SJCRH30 (cell line): ENCODE measurements around the gene JAZF1. TPM values are rescaled to one million over a fixed set of nuclear protein-coding genes. Genes with fewer than 3 reads are reported as not detected.
A peak's percentile ranks its signal among the peaks of the same experiment; 100 is the strongest.

ENCODE experiments used
- DNase-seq, 2 experiments: peaks; one replicate each; pipeline ENCODE4 v3.0.0-alpha.2; 2015 to 2020
- H3K27ac ChIP-seq: fragments of 250-450 bp; sonication (Bioruptor Pico); 2 replicates; pipeline ENCODE4 v1.5.1; 2020; ENCODE audit warnings: mild to moderate bottlenecking, moderate library complexity
- H3K27me3 ChIP-seq: fragments of 250-450 bp; sonication (Bioruptor Pico); 2 replicates; pipeline ENCODE4 v1.5.1; 2020; ENCODE audit warnings: mild to moderate bottlenecking, moderate library complexity
- H3K36me3 ChIP-seq: fragments of 250-450 bp; sonication (Bioruptor Pico); 2 replicates; pipeline ENCODE4 v1.5.1; 2020; ENCODE audit warnings: mild to moderate bottlenecking, moderate library complexity
- H3K4me1 ChIP-seq: fragments of 250-450 bp; sonication (Bioruptor Pico); 2 replicates; pipeline ENCODE4 v1.5.1; 2020; ENCODE audit warnings: mild to moderate bottlenecking, moderate library complexity
- H3K4me3 ChIP-seq: fragments of 250-450 bp; sonication (Bioruptor Pico); 2 replicates; pipeline ENCODE4 v1.5.1; 2020; ENCODE audit warnings: mild to moderate bottlenecking, moderate library complexity
- H3K9me3 ChIP-seq: fragments of 250-450 bp; sonication (Bioruptor Pico); replicated peaks from 2 replicates; pipeline ENCODE4 v1.5.1; 2020; ENCODE audit warnings: mild to moderate bottlenecking, moderate library complexity
- total RNA-seq: library from RNA; depleted of rRNA; stranded (reverse); fragments of >200 nt; shearing (Covaris generic); gene quantifications from 2 replicates; pipeline ENCODE4 v1.2.3, GENCODE V29; 2014

Gene JAZF1
- total RNA-seq, 1 experiment from 2014 or later: 10.5 TPM

DNA sequence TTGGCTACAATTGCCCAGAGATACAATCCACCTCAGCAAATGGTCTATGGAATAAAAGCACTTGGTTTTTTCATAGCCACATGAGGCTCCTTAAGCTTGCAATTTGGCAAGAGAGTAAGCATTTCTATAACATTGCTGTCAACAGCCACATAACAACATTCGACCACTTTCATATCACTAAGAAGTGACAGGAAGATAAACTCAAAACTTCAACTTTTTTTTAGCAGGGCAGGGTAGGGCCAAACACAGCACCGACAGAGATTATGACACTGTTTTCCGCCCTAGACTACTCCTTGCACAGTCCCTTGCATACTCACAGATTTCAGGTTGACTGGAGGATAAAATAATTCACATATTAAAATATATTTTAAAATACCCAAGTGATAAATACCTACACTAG lies 185.4 kb downstream of the JAZF1 start:
- no peak overlapping the region for H3K4me3 ChIP-seq
- DNase-seq: no peak
- H3K27ac ChIP-seq: no peak overlapping the region
- H3K4me1 ChIP-seq: peaks cover 8% of the 10 kb centered on the region; the same call in 1 of the 2 replicates
- no peaks in the 10 kb centered on the region for H3K27me3 ChIP-seq
- H3K36me3 ChIP-seq: no peaks in the 10 kb centered on the region
- H3K9me3 ChIP-seq: no peaks in the 10 kb centered on the region

- Histone ChIP-seq H3K27ac (no peak overlapping the region), H3K27me3 (no peaks in the 10 kb centered on the region), H3K36me3 (no peaks in the 10 kb centered on the region), H3K9me3 (no peaks in the 10 kb centered on the region), H3K4me1 (peaks cover 8% of the 10 kb centered on the region; the same call in 1 of the 2 replicates), H3K4me3 (no peak overlapping the region)
- peak in 1 of 2 experiments; percentile 51 for DNase-seq
Measured at GRCh38 chr7:27994639-27995038, 186.0 kb downstream of the JAZF1 start.

DNA sequence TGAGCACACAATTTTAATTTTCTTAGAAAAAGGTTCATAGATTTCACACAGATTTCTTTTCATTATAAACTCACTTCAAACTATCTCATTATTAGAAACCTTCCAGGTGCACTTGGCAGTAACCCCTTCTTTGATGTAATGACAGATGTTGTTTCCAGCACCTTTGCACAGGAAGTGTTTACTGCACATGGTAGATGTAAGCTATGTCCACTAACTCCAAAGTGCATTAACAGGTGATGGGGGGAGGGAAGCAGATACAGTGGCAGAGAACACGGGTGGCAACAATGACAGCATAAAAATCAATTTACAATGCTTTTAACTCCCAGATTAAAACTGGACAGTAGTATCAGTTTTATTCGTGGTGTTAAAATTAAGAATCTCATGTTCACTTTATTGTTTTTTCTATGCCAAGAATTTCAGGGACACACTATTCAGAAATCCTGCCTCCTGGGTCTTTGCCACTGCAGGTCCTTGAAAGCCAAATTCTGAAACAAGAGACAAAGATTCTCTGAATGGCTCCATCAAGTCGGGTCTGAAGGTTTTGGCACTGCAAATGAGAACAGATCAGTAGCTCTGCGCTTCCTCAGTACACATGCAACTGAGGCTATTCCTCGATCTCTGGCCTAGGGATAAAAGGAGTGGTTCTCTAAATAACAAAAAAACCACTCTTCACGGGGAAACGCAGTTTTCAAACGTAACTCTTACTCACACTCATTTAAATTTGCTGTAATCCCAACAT lies 187.7 kb downstream of the JAZF1 start:
- no peaks in the 10 kb centered on the region for H3K27me3 ChIP-seq
- H3K4me1 ChIP-seq: peaks cover 8% of the 10 kb centered on the region; the same call in 1 of the 2 replicates
- DNase-seq: no peak
- no peak overlapping the region for H3K27ac ChIP-seq
- no peaks in the 10 kb centered on the region for H3K9me3 ChIP-seq
- no peaks in the 10 kb centered on the region for H3K36me3 ChIP-seq
- no peak overlapping the region for H3K4me3 ChIP-seq

- H3K36me3 ChIP-seq: no peaks in the 10 kb centered on the region
- DNase-seq: no peak
- H3K27ac ChIP-seq: no peak overlapping the region
- no peaks in the 10 kb centered on the region for H3K27me3 ChIP-seq
- no peak overlapping the region for H3K4me3 ChIP-seq
- H3K9me3 ChIP-seq: no peaks in the 10 kb centered on the region
- H3K4me1 ChIP-seq: peaks cover 8% of the 10 kb centered on the region; the same call in 1 of the 2 replicates
Measured at GRCh38 chr7:27992097-27992496, 188.5 kb downstream of the JAZF1 start.

GRCh38 chr7:27991006-27991528 lies 189.5 kb downstream of the JAZF1 start:
- Histone ChIP-seq H3K4me3 (no peak overlapping the region), H3K27ac (no peak overlapping the region), H3K27me3 (no peaks in the 10 kb centered on the region), H3K36me3 (no peaks in the 10 kb centered on the region), H3K9me3 (no peaks in the 10 kb centered on the region), H3K4me1 (peaks cover 8% of the 10 kb centered on the region; the same call in 1 of the 2 replicates)
- DNase-seq: no peak

- DNase-seq: peak in 1 of 2 experiments; percentile 62
- H3K27ac ChIP-seq: no peak overlapping the region; the same call in 1 of the 2 replicates
- H3K27me3 ChIP-seq: no peaks in the 10 kb centered on the region
- H3K4me1 ChIP-seq: peaks cover 8% of the 10 kb centered on the region
- no peaks in the 10 kb centered on the region for H3K36me3 ChIP-seq
- no peak overlapping the region for H3K4me3 ChIP-seq
- H3K9me3 ChIP-seq: peaks cover under 1% of the 10 kb centered on the region; the same call in 1 of the 2 replicates
Measured at GRCh38 chr7:27976531-27976930, 204.1 kb downstream of the JAZF1 start.

- H3K9me3 ChIP-seq: no peaks in the 10 kb centered on the region
- DNase-seq: no peak
- H3K36me3 ChIP-seq: no peaks in the 10 kb centered on the region
- no peak overlapping the region for H3K27ac ChIP-seq
- H3K4me3 ChIP-seq: no peak overlapping the region
- peaks cover 8% of the 10 kb centered on the region for H3K4me1 ChIP-seq
- H3K27me3 ChIP-seq: no peaks in the 10 kb centered on the region
Measured at GRCh38 chr7:27973625-27974024, 207.0 kb downstream of the JAZF1 start.

DNA sequence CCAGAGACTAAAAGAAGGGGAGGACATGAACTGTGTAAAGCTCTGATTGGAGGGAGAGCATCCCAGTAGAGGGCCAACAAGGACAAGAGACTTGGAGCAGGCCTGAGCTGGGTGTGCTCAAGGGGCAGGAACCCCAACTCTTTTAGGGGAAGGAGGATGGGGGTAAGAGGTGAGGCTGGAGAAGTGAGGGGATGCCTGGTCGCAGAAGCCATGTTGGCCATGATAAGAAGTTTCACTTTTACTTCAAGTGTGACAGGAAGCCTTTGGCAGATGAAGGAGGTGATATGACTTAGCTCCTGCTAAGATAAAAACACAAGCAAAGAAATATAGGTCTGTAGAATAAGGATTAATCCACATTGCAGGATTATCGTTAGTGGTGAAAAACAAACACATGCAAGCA lies 208.3 kb downstream of the JAZF1 start:
- DNase-seq: no peak
- H3K9me3 ChIP-seq: no peaks in the 10 kb centered on the region
- H3K4me3 ChIP-seq: no peak overlapping the region
- no peak overlapping the region for H3K27ac ChIP-seq
- H3K36me3 ChIP-seq: no peaks in the 10 kb centered on the region
- no peaks in the 10 kb centered on the region for H3K27me3 ChIP-seq
- peaks cover 8% of the 10 kb centered on the region for H3K4me1 ChIP-seq

DNA sequence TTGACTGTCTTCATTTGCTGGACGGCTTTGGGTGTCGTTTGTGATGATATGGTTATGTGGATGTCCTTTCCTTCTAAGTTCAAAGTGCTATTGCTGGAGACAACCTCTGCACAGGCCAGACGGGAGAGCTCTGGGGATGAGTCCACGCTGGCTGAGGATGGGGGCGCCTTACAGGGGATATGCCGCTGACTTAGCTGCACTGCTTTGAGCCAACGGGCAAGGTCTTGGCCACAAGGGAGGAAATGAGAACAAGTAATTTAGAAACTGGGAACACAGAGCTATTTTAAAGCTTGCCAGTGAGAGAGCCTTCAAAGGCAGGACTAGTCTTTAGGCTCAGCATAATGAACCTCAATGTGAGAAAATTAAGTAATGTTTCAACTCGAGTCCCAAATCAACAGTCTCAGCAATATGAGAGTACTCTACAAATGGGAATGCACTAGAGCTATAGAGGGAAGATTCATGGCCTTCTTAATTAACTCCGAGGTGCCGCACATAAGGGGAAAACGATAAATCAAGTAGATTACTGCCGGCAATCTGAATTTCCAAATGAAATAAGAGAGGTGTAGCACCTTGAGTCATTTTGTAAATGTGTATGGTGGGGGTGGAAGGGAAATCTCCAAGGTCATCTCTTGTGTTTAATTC lies 209.3 kb downstream of the JAZF1 start:
- H3K27me3 ChIP-seq: no peaks in the 10 kb centered on the region
- H3K27ac ChIP-seq: no peak overlapping the region
- no peaks in the 10 kb centered on the region for H3K9me3 ChIP-seq
- H3K4me3 ChIP-seq: no peak overlapping the region
- no peak for DNase-seq
- no peaks in the 10 kb centered on the region for H3K36me3 ChIP-seq
- H3K4me1 ChIP-seq: peaks cover under 1% of the 10 kb centered on the region

- no peaks in the 10 kb centered on the region for H3K36me3 ChIP-seq
- H3K4me3 ChIP-seq: no peak overlapping the region
- DNase-seq: no peak
- H3K27me3 ChIP-seq: no peaks in the 10 kb centered on the region
- no peaks in the 10 kb centered on the region for H3K4me1 ChIP-seq
- no peak overlapping the region for H3K27ac ChIP-seq
- no peaks in the 10 kb centered on the region for H3K9me3 ChIP-seq
Measured at GRCh38 chr7:27970350-27970749, 210.2 kb downstream of the JAZF1 start.

DNA sequence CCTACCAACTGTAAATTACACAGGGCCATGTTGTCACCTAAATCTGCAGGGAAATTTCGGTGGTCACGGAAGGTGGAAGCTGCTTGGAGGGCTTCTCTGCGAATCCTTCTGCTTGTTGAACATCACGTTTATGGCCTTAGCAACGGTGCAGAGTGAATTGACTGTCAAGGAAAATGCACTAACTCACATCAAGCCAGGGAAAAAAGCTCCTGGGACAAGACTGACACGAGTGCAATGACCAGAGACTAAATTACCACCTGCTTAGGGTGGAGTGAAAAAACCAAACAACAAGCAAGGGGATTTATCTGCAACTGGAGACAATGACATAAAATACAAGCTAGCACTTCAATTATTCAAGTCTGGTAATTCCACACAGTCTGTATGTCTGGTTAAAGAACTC lies 211.2 kb downstream of the JAZF1 start:
- no peaks in the 10 kb centered on the region for H3K4me1 ChIP-seq
- no peak for DNase-seq
- no peak overlapping the region for H3K27ac ChIP-seq
- no peaks in the 10 kb centered on the region for H3K9me3 ChIP-seq
- H3K4me3 ChIP-seq: no peak overlapping the region
- no peaks in the 10 kb centered on the region for H3K36me3 ChIP-seq
- H3K27me3 ChIP-seq: no peaks in the 10 kb centered on the region

DNA sequence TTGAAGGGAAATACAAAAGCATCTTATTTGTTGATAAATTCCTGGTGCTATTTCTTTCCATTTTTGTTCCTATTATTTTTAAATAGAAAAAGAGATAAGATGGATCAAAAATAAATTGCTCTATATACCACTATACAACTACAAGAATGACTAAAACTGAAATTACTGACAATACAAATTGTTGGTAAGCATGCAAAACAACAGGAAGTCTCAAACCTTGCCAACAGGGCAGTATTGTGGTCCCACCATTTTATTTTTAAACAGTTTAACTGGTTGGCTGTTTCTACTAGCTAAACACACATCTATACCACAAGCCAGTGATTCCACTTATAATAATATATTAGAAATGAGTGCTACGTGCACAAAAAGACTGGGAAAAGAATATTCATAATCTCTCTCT lies 213.0 kb downstream of the JAZF1 start:
- Histone ChIP-seq H3K9me3 (no peaks in the 10 kb centered on the region), H3K4me3 (no peak overlapping the region), H3K27ac (no peak overlapping the region), H3K4me1 (no peaks in the 10 kb centered on the region), H3K36me3 (no peaks in the 10 kb centered on the region), H3K27me3 (no peaks in the 10 kb centered on the region)
- DNase-seq: no peak

DNA sequence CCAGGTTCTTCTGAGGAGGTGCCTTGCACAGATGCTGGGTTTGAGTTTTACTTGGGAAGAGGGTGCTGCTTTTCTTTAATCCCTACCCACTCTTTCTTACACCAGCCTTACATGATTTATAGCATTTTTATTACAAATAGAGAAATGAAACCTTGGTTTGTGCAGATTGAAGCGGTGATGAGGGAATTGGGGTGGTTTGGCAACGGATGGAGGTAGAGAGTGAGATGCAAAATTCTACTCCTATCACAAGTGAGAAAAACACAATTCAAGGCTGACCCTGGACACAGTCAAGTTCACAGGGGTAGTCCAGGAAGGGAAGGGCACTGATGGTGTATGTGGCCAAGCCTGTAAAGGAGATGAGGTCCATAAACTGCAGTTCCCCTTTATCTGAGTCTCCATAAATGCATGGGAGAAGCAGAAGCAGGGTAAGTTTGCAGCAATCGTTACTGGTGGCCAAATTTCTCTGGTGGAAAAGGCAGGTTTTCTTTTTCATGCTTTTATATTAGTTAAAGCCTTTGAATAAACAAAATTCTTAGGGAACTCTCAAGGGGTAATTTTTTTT lies 214.3 kb downstream of the JAZF1 start:
- H3K4me3 ChIP-seq: no peak overlapping the region
- no peaks in the 10 kb centered on the region for H3K4me1 ChIP-seq
- no peak overlapping the region for H3K27ac ChIP-seq
- no peaks in the 10 kb centered on the region for H3K27me3 ChIP-seq
- H3K36me3 ChIP-seq: no peaks in the 10 kb centered on the region
- H3K9me3 ChIP-seq: no peaks in the 10 kb centered on the region
- DNase-seq: no peak

DNA sequence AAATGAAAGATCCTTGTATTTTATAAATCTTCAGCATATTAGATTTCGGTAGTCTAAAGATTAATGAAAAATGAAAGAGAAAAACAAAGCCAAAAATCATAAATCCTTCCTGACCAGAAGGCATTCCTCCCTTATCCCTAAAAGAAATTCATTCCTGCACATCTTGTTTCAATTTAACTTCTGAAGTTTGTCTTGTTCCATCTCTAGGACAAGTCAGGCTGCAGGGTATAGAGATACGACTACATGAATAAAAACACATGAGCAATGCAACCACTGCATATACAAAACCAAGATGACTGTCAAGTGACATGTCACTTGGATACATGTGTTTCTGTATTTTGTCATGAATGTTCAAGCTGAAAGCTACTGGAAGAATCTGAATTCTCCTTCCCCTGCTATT lies 214.9 kb downstream of the JAZF1 start:
- no peak for DNase-seq

GRCh38 chr7:27964820-27965219 lies 215.8 kb downstream of the JAZF1 start:
- Histone ChIP-seq H3K27me3 (no peaks in the 10 kb centered on the region), H3K4me1 (0 out of 2 replicates have a peak, but pooled peaks cover 4% of the 10 kb centered on the region), H3K4me3 (no peak overlapping the region), H3K36me3 (no peaks in the 10 kb centered on the region), H3K9me3 (no peaks in the 10 kb centered on the region), H3K27ac (no peak overlapping the region)
- DNase-seq: no peak

More for the DNA sequence above, 214.9 kb downstream of the JAZF1 start:
- H3K27me3 ChIP-seq: no peaks in the 10 kb centered on the region
- H3K27ac ChIP-seq: no peak overlapping the region
- no peaks in the 10 kb centered on the region for H3K36me3 ChIP-seq
- H3K9me3 ChIP-seq: no peaks in the 10 kb centered on the region
- no peak overlapping the region for H3K4me3 ChIP-seq
- H3K4me1 ChIP-seq: 0 out of 2 replicates have a peak, but pooled peaks cover 4% of the 10 kb centered on the region
